ENCODE measurements around the gene PTPRN2.

DNA sequence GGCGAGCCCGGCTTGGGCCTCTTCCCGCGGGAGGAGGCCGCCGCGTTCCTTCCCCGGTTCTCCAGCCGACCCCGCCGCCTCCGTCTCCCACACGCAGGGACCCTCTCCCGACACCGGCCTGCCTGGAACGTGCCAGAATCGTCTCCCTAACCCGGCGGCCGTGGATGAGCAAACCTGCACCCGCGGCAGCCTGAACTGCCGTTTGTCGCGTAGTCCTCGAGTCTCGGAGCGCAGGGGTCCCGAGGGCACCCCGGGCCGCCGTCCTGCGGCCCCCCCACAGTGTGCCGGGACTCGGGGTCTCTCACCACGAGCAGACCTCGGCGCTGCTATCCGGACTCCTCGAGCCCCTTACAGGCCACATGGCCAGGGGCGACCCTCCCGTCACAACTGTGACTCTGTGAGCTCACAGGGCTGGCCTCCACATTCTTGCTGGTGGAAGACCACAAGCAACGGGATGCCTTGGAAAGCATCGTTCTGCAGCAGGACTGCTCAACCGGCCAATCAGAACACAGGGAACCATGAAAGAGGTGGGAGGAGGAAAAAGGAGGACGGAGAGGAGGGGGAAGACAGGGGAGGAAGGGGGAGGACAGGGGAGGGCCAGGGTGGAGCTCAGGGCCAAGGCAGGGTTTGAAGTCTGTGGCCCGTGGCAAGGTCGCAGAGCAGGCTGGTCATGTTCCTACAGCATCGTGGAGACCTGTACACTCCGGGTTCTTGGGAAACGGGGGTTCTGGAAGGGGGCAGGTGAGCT lies 973.9 kb downstream of the PTPRN2 start:
- TF ChIP-seq, protein P1, sequence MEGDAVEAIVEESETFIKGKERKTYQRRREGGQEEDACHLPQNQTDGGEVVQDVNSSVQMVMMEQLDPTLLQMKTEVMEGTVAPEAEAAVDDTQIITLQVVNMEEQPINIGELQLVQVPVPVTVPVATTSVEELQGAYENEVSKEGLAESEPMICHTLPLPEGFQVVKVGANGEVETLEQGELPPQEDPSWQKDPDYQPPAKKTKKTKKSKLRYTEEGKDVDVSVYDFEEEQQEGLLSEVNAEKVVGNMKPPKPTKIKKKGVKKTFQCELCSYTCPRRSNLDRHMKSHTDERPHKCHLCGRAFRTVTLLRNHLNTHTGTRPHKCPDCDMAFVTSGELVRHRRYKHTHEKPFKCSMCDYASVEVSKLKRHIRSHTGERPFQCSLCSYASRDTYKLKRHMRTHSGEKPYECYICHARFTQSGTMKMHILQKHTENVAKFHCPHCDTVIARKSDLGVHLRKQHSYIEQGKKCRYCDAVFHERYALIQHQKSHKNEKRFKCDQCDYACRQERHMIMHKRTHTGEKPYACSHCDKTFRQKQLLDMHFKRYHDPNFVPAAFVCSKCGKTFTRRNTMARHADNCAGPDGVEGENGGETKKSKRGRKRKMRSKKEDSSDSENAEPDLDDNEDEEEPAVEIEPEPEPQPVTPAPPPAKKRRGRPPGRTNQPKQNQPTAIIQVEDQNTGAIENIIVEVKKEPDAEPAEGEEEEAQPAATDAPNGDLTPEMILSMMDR (conservative IDR thresholded peaks at IDR 0.05; ENCODE audit: low read length) = no peak
- TF ChIP-seq EZH2phosphoT487 (IDR thresholded peaks at IDR 0.05; ENCODE audit: borderline replicate concordance, low read depth, low read length) = no peak

All from OCI-LY7 (cell line).